Measurements from ENCODE around the gene COL23A1. TPM values are rescaled to one million over a fixed set of nuclear protein-coding genes. Genes with fewer than 3 reads are reported as not detected.

Gene COL23A1
- total RNA-seq, 4 donors from 2014 or later, result 0.93 to 4.6 (median 2.4) TPM

DNA sequence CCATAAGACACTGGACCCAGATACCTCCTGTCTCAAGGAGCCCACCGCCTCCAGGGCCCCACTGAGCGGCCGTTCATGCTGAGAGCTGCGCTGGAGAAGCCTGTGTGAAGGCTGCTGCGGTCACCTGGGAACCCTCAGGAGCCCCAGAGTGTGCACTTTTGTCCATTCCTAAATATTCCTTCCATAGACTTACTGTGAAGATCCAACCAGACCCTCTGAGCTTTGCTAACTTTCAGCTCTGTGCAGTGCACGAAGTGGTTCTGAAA is 119.5 kb downstream of the COL23A1 start:
- no peaks in the 10 kb centered on the region for H3K27me3 ChIP-seq
- no peak overlapping the region for H3K27ac ChIP-seq
- WGBS, 2 donors (ENCODE audit: low coverage in 1 of 2), result 80 to 90% methylated on average over 1 to 2 of the region's 6 CpGs
- peaks cover 0 to 24% (median 7%) of the 10 kb centered on the region in 3 donors for H3K4me1 ChIP-seq
- no peak for ATAC-seq
- no peak overlapping the region for H3K4me3 ChIP-seq
- TF ChIP-seq EP300 (IDR thresholded peaks at IDR 0.05) (no peak), POLR2AphosphoS5 (IDR thresholded peaks at IDR 0.05) (no peak), POLR2A (IDR thresholded peaks at IDR 0.05) (no peak)
- TF ChIP-seq, protein P1, sequence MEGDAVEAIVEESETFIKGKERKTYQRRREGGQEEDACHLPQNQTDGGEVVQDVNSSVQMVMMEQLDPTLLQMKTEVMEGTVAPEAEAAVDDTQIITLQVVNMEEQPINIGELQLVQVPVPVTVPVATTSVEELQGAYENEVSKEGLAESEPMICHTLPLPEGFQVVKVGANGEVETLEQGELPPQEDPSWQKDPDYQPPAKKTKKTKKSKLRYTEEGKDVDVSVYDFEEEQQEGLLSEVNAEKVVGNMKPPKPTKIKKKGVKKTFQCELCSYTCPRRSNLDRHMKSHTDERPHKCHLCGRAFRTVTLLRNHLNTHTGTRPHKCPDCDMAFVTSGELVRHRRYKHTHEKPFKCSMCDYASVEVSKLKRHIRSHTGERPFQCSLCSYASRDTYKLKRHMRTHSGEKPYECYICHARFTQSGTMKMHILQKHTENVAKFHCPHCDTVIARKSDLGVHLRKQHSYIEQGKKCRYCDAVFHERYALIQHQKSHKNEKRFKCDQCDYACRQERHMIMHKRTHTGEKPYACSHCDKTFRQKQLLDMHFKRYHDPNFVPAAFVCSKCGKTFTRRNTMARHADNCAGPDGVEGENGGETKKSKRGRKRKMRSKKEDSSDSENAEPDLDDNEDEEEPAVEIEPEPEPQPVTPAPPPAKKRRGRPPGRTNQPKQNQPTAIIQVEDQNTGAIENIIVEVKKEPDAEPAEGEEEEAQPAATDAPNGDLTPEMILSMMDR (IDR thresholded peaks at IDR 0.05), result no peak
- no peaks in the 10 kb centered on the region for H3K36me3 ChIP-seq
- no peaks in the 10 kb centered on the region for H3K9me3 ChIP-seq

DNA sequence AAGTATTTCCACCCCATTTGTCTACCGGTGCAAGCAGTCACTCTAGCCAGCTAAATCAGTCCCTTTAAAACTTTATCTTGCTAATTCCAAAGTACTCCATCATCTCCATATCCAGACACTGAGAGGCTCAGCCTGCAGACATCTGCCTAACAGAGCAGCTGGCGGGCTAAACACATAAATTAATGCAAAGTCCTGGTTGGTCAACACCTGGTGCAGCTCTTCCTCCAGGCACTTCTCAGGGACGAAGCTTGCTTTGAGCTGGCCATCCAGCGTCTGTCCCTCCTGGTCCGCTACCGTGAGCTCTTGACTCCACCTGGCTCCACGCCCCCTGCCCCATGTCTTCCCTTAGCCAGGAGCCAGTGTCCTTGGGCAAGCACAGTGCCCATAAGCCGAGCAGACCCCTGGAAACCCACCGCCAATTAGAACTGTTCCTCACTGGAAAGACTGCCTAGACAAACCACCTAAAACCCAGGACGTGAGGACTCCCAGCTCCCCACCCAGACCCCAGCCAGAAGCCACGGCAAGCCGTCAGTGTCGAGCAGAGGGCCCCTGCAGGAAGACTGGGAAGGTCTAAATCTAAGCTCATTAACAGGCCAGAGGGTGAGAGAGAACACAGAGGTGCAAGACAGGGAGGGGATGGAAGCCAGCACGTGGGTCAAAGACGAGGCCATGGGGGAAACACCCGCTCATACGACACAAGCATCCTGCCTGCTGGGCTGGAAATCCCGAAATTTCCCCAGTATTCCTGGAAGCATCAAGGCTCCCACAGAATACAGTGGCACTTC is 120.0 kb downstream of the COL23A1 start:
- no peak for TF ChIP-seq POLR2AphosphoS5 (IDR thresholded peaks at IDR 0.05)
- TF ChIP-seq, protein P1 (IDR thresholded peaks at IDR 0.05), result no peak
- no peak for ATAC-seq
- peaks cover 0 to 24% (median 7%) of the 10 kb centered on the region in 3 donors for H3K4me1 ChIP-seq

DNA sequence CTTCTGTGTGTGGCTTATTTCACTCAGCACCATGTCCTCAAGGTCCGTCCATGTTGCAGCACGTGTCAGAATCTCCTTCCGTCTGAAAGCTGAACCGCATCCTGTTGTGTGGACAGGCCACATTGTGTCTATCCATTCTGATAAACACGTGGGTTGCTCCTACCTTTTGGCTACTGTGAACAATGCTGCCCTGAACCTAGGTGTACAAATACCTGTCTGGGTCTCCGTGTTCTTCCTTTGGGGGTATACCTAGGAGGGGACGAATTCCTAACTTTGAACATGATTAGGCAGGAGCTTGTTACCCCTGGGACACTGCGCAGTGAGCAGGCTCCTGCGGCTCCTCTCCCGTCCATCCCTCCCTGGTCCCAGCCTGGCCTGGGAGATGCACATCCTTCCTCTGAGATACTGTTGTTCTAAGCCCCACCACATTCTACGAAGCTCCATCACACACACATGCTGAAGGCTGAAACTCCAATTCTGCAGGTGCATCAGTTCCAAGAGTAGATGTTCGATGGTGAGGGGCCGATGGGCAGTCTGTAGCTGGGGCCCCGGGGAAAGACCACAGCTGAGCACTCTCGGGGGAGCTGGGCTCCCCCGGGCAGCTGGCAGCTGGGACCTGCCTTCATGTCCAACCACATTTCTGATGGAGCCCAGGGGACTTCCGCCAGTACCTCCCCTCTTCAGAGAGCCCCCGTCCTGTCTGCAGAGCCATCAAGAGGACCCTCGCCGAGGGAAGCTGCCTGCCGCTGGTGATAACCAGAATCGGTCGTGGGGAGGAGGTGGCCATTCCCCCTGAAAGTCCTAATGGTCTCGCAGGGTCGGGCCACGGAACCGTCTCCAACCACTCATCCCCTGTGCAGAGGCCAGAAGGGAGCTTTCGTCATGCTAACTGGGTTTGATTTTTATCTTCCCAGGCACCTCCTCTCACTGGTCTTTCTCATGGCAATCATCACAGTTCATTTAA is 120.9 kb downstream of the COL23A1 start:
- TF ChIP-seq POLR2A (IDR thresholded peaks at IDR 0.05) (no peak), POLR2AphosphoS5 (IDR thresholded peaks at IDR 0.05) (no peak), EP300 (IDR thresholded peaks at IDR 0.05) (no peak)
- TF ChIP-seq, protein P1 (IDR thresholded peaks at IDR 0.05), result no peak
- no peak overlapping the region for H3K27ac ChIP-seq
- no peaks in the 10 kb centered on the region for H3K36me3 ChIP-seq
- ATAC-seq, result no peak
- 90 to 97% methylated on average over 5 to 7 of the region's 28 CpGs for WGBS, 2 donors (ENCODE audit: low coverage in 1 of 2)
- H3K9me3 ChIP-seq, result no peaks in the 10 kb centered on the region
- H3K27me3 ChIP-seq, result no peaks in the 10 kb centered on the region
- no peak overlapping the region for H3K4me3 ChIP-seq
- peaks cover 0 to 24% (median 7%) of the 10 kb centered on the region in 3 donors for H3K4me1 ChIP-seq

More for the DNA sequence above, 120.0 kb downstream of the COL23A1 start:
- no peaks in the 10 kb centered on the region for H3K36me3 ChIP-seq
- H3K27ac ChIP-seq, result no peak overlapping the region
- H3K9me3 ChIP-seq, result no peaks in the 10 kb centered on the region
- no peaks in the 10 kb centered on the region for H3K27me3 ChIP-seq
- H3K4me3 ChIP-seq, result no peak overlapping the region
- 80 to 92% methylated on average over 6 to 11 of the region's 18 CpGs for WGBS, 2 donors (ENCODE audit: low coverage in 1 of 2)

DNA sequence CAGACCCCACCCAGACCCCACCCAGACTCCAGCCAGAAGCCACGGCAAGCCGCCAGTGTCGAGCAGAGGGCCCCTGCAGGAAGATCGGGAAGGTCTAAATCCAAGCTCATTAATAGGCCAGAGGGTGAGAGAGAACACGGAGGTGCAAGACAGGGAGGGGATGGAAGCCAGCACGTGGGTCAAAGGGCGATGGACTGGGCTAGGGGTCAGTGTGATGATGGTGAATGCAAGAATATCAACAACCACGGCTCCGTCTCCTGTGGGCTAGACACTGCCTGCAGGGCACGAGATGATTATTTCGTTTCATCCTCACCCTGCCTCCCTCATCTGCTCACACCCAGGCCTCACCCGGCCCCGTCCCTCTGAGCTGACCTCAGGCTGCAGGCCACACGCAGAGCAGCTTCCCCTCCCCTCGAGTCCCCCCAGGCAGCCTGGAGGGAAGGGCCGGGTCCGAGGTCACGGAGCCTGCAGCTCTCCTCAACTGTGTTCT is 122.0 kb downstream of the COL23A1 start:
- Histone ChIP-seq H3K4me1 (peaks cover 0 to 24% (median 7%) of the 10 kb centered on the region in 3 donors), H3K4me3 (peak overlapping the region in 1 of 2 donors; percentile 20), H3K9me3 (no peaks in the 10 kb centered on the region), H3K27ac (peak overlapping the region in 3 of 4 donors; percentile 21 to 66 (median 66)), H3K27me3 (no peaks in the 10 kb centered on the region), H3K36me3 (no peaks in the 10 kb centered on the region)
- no peak for TF ChIP-seq POLR2A (IDR thresholded peaks at IDR 0.05)
- TF ChIP-seq, protein P1 (IDR thresholded peaks at IDR 0.05), result no peak
- TF ChIP-seq EP300 (IDR thresholded peaks at IDR 0.05), result no peak
- no peak for TF ChIP-seq POLR2AphosphoS5 (IDR thresholded peaks at IDR 0.05)
- WGBS, 2 donors (ENCODE audit: low coverage in 1 of 2), result 45 to 79% methylated on average over 7 to 14 of the region's 18 CpGs
- no peak for ATAC-seq

All from gastroesophageal sphincter (tissue), 4 donors.